ENCODE data around the gene ATG16L2. TPM values are rescaled to one million over a fixed set of nuclear protein-coding genes. Genes with fewer than 3 reads are reported as not detected.
A peak's percentile ranks its signal among the peaks of the same experiment; 100 is the strongest.

ATG16L2 gene
- total and polyA plus RNA-seq, 2 donors (not counting 1 experiment from before 2014, with no cell fraction given): 212 to 350 TPM

GRCh38 chr11:72812604-72812966 is 1.6 kb upstream of the ATG16L2 start:
- 39% methylated on average over 2 of the region's 4 CpGs for WGBS (ENCODE audit: insufficient coverage)
- peaks cover 0 to 10% of the 10 kb centered on the region in 2 experiments for H3K36me3 ChIP-seq (replicated peaks in 1 of 2; ENCODE audit: control extremely low read depth in 1 of 2, control insufficient read depth in 1 of 2, extremely low read depth in 1 of 2, insufficient read depth in 2 of 2, low read length in 1 of 2)
- peak overlapping the region; percentile 99 for H3K4me3 Mint-ChIP-seq
- H3K4me2 ChIP-seq (replicated peaks; ENCODE audit: low read depth, low read length, poor library complexity, severe bottlenecking): peak overlapping the region; percentile 99
- DNase-seq (no peak), ATAC-seq (ENCODE audit: low read depth) (no peak)
- intact Hi-C loops (cut with micrococcal nuclease): loop anchor here (10.0 kb wide), 1 partner anchor 588 kb away; the partner anchor contains the start of gene INPPL1
- no peaks in the 10 kb centered on the region for H3K27me3 ChIP-seq (replicated peaks in 1 of 4; ENCODE audit: control extremely low read depth in 1 of 4, control insufficient read depth in 3 of 4, insufficient read depth in 4 of 4, low read length in 3 of 4)
- no peaks in the 10 kb centered on the region for H3K9me3 ChIP-seq (ENCODE audit: control extremely low read depth in 1 of 3, control insufficient read depth in 2 of 3, insufficient read depth in 1 of 3, low read length in 2 of 3)
- peaks cover 29 to 46% of the 10 kb centered on the region in 2 donors for H3K4me1 ChIP-seq (ENCODE audit: control insufficient read depth in 2 of 2, insufficient read depth in 2 of 2, low read length in 2 of 2)
- H3K27ac Mint-ChIP-seq: peak overlapping the region; percentile 98
- ChIA-PET CTCF (interaction anchor here (1.0 to 5.2 kb wide), 9 partner anchors 13 to 342 kb away, joined by 3 to 46 read pairs (median 5); partner anchors contain the start of gene STARD10), POLR2A (interaction anchor here (1.0 to 3.6 kb wide), 5 partner anchors 9 to 330 kb away, joined by 3 to 39 read pairs (median 5); partner anchors contain the start of gene STARD10)
- H3K27me3 Mint-ChIP-seq: no peaks in the 10 kb centered on the region
- H3K4me3 ChIP-seq (ENCODE audit: control extremely low read depth in 1 of 5, extremely low read depth in 1 of 5, insufficient read depth in 1 of 5, low read depth in 2 of 5, low read length in 4 of 5): peak overlapping the region in 3 of 5 experiments; percentile 77 to 99 (median 97)
- H4K20me1 ChIP-seq (ENCODE audit: control insufficient read depth, insufficient read depth, low read length, poor library complexity, severe bottlenecking): peaks cover 18% of the 10 kb centered on the region
- H3K27ac ChIP-seq (ENCODE audit: low read length in 2 of 2): peak overlapping the region in 1 of 2 donors; percentile 95
- H3K79me2 ChIP-seq (ENCODE audit: control insufficient read depth, insufficient read depth, low read length): peaks cover 59% of the 10 kb centered on the region
- H2AFZ ChIP-seq (ENCODE audit: insufficient read depth, low read depth, low read length, poor library complexity, severe bottlenecking): peak overlapping the region; percentile 90
- H3K4me1 Mint-ChIP-seq: peaks cover 50% of the 10 kb centered on the region
- no peaks in the 10 kb centered on the region for H3K9me3 Mint-ChIP-seq (ENCODE audit: insufficient read depth)
- TF ChIP-seq CTCF (IDR thresholded peaks at IDR 0.05): no peak
- TF ChIP-seq EZH2 (IDR thresholded peaks at IDR 0.05; ENCODE audit: borderline replicate concordance, insufficient read depth, low read depth, low read length, poor library complexity, severe bottlenecking): no peak
- no peak overlapping the region for H3K9ac ChIP-seq (ENCODE audit: low read length)
